GM19328 (cell line): ENCODE measurements around the gene FOXP1.
"Not testable (repeated sequence)": the region's sequence is repeated elsewhere in the genome, so short reads cannot be mapped to it uniquely, and the experiment has no call there.

Source experiments
- ATAC-seq: cut with Tn5 transposase; IDR thresholded peaks from one replicate; pipeline ENCODE4 v1.9.1; 2021; ENCODE audit warnings: mild to moderate bottlenecking, moderate library complexity; ENCODE audit not compliant: unreplicated experiment

FOXP1 gene

DNA sequence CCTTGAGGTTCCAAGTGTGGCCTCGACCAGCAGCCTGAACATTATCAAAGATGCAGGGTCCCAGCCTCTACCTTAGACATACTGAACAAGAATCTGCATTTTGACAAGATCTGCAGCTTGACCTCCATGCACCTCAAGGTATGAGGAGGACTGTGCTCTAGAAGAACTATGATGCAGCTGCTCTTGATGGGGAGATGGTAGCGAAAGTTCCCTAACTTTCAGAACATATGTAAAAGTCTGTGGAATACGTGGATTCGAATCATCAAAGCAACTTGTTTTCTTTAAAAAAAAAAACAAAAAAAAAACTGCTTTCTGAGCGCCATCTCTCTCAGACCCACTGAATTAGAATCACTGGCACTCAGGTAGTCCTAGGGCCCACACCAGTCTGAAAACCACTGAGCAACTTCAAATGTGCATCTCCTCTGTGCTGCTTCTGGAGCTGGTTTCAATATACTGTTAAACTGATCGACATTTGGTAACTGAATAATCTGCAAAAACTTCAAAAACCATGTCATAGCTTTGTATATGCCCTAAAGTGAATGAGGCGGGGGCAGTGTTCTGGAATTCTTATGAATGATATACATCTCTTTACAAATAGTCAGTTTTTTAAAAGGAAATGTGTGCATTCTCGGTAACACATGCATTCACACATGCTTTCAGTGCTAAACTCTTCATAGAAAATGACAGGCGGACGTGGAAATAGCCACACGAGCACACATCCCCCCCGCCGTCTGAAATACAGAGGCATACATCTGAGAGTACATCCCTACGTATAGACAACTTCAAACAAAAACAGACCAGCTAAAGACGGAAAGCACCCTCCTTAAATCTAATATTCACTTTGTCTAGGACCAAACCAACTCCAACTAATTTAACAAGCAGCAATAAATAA is 128.8 kb downstream of the FOXP1 start:
- ATAC-seq: no peak

GRCh38 chr3:71453822-71454511 is 129.6 kb downstream of the FOXP1 start:
- no peak for ATAC-seq

DNA sequence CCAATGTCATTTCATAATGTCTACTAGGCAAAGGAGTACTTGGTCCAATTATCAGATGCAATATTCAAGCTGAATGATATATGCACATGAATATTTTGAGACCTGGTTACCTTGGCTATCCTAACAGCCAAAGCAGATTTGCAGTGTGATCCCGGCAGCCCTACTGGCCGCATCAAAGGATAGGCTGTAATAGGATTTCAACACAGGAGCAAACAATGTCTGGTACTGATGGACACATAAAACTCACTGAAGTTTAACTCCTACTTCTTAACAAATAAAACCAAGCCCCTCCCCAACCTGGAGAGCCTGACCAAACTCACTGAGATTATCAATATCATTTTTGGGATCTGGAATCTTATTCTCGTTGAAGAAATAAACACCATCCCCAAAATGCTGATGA is 130.2 kb downstream of the FOXP1 start:
- ATAC-seq: no peak

DNA sequence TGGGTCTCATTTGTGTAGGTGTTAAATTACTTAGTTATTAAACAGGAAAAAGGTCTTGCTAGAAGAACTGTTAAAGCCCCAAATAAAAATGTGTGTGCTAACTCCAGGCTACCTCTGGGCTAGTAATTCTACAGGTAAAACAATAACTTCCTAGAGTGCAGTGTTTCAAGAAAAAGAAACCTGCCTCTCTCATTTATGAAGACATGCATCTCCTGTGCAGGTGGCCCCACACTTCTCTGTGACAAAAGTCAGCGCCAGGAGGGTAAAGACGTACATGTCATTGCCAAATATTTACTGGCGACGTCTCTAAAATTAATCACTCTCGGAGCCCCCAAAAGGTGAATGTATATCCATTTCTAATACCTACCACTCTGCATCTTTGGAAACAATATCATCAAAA is 131.7 kb downstream of the FOXP1 start:
- ATAC-seq: no peak

DNA sequence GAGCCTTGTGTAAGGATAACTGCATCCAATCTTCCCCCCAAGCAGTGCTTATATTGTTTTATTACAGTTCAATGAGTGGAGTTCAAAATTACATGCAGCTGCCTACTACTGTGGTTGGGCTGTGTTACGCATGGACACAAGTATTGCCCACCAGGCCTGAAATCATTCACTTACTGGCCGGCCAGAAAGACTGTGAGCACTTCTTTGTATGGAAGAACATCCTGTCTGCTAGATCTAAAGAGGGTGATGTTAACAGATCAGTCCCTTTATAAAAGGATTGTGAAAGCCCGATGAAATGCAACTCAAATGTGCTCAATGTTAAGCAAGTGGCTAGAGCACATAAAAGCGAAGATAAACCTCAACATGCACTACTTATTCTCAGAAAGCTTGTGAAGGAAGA is 132.5 kb downstream of the FOXP1 start:
- no peak for ATAC-seq

GRCh38 chr3:71450162-71450561 is 133.4 kb downstream of the FOXP1 start:
- no peak for ATAC-seq

DNA sequence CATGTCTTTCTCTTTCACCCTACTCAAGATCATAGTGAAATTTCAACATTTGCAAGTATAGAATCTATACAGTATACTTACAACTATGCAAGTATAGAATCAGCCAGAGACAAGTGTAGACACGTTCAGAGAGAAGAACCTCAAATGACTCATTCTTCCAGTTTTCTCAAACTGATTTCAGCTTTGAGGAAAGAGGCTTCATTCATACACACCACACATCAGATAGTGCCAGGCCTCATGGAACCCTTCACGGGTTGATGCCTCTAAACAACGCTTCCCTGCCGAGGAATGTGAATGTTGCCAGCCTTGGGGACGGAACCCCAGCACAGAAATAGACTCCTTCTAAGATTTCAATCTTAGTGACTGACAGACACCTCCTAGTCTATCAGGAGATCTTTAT is 135.7 kb downstream of the FOXP1 start:
- no peak for ATAC-seq

GRCh38 chr3:71447197-71447596 is 136.3 kb downstream of the FOXP1 start:
- no peak for ATAC-seq

DNA sequence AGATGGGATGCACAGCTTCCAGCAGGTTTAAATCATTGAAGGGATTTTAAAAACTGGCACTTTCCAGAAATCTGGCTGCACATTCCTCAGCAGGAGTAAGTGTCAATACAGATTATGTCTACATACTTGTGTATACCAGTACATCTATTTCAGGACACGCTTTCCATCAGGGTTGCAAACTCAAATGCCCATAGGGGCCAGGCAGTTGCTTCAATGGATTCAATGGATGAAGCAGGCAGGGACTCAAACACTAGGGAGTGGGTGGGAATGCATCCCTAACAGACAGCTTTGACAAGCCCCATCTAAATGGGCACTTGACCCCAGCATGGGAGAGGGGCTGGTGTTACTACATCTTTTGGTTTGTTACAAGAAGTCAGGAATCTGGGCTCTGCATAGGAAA is 136.8 kb downstream of the FOXP1 start:
- ATAC-seq: no peak

GRCh38 chr3:71446260-71446659 is 137.3 kb downstream of the FOXP1 start:
- ATAC-seq: no peak

GRCh38 chr3:71444861-71445259 is 138.7 kb downstream of the FOXP1 start:
- ATAC-seq: no peak

GRCh38 chr3:71444028-71444860 is 139.3 kb downstream of the FOXP1 start:
- ATAC-seq: peak; percentile 92

DNA sequence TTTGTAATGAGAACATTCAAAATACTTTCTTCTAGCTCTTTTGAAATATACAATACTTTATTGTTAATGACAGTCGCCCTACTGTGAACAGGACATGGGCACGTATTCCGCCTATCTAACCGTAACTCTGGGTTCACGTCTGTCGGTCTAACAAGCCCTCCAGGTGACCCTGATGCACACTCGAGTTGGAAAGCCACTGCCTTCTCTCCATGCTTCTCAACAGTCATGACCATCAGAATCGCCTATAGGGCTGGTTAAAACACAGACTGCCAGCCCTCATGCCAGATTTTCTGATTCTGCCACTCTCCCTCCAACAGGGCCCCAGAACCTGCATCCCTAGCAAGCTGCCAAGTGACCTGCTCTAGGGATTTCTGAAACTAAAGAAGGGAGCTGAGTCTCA is 140.2 kb downstream of the FOXP1 start:
- no peak for ATAC-seq

- no peak for ATAC-seq
Measured at GRCh38 chr3:71442652-71443042, 140.9 kb downstream of the FOXP1 start.

DNA sequence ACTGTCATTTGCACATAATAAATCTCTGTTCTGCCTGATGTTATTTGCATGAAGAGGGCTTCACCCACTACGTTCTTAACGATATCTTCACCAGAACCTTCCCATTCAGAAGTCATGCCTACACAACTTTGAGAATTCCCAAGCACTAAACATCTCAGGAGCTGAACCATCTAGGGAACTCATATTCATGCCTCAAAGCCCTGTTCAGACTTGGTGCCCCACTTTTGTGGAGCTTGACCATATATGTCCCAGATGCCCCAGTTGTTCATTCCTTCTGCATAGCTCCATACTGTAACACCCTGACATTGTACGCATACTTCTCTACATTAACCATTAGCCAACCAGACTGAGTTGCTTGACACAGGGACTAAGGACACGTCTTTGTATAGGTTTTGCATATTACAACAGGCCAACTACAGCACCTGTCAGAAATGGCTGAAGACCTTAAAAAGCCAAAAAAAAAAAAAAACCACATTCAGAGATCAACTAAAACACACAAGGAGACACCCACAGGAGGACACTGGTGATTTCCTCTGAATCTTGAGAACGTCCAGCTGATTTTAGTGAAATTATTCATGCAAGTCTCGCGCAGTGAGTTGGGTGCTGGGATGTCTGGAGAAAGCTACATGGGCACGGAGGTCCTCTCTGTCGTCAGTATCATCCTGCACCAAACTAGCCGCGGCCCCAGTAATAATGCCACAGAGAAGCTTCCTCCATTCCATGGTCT is 141.4 kb downstream of the FOXP1 start:
- no peak for ATAC-seq

- ATAC-seq: no peak
Measured at GRCh38 chr3:71441217-71441924, 142.2 kb downstream of the FOXP1 start.

GRCh38 chr3:71438904-71439303 is 144.6 kb downstream of the FOXP1 start:
- ATAC-seq: no peak

GRCh38 chr3:71438071-71438685 is 145.3 kb downstream of the FOXP1 start:
- ATAC-seq: no peak

DNA sequence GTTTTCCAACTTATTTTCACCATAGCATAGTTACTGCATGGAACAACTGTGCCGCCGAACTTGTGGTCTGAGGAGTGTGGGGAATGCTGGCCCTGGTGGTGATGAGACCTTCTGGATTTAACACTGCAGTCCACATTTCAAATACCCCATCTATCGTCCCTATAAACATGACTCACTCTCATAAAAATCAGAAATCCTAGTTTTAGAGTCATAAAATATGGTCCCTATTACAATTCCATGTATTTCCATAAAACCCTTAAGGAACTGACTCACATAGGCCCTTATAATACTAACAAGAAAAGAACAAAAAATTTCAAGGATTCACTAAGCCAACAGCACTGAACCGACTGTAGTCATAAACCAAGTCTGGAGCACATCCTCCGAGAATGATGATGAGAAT is 147.2 kb downstream of the FOXP1 start:
- no peak for ATAC-seq

DNA sequence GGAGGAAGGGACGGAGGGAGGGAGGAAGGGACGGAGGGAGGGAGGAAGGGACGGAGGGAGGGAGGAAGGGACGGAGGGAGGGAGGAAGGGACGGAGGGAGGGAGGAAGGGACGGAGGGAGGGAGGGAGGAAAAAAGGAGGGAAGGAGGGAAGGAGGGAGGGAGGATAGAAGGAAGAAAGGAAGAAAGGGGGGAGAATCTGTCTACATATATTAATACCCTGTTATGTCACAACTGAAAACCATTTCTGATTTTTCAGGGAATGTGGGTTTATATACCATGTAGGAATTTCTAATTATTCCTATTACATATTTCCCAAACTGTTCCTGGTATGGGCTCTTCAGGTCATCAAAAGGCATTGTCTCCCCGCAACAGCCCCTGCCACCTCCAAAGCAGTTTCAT is 147.7 kb downstream of the FOXP1 start:
- ATAC-seq: not testable (repeated sequence)
